ENCODE data around the gene KIF2A. TPM values are rescaled to one million over a fixed set of nuclear protein-coding genes. Genes with fewer than 3 reads are reported as not detected.

The KIF2A gene
- total RNA-seq, 3 donors from 2014 or later: 34.2 to 43.3 (median 41.8) TPM

- intact Hi-C loops (cut with DNase I, micrococcal nuclease): no loop called here
- ATAC-seq: no peak
Observed at GRCh38 chr5:62315376-62316175, 9.6 kb downstream of the KIF2A start.

GRCh38 chr5:62316176-62316502 is 10.1 kb downstream of the KIF2A start:
- DNase-seq: no peak
- no peak for TF ChIP-seq CTCF (IDR thresholded peaks at IDR 0.05)
- peaks cover 4% of the 10 kb centered on the region for H3K4me1 ChIP-seq (ENCODE audit: low read depth)
- no peaks in the 10 kb centered on the region for H3K36me3 ChIP-seq (ENCODE audit: low read depth)
- no peak for ATAC-seq
- no peaks in the 10 kb centered on the region for H3K9me3 ChIP-seq
- intact Hi-C loops (cut with DNase I, micrococcal nuclease): no loop called here
- no peak overlapping the region for H3K4me3 ChIP-seq

More at GRCh38 chr5:62315376-62316175, 9.6 kb downstream of the KIF2A start:
- no peak for TF ChIP-seq CTCF (IDR thresholded peaks at IDR 0.05)
- no peaks in the 10 kb centered on the region for H3K36me3 ChIP-seq (ENCODE audit: low read depth)
- peaks cover 4% of the 10 kb centered on the region for H3K4me1 ChIP-seq (ENCODE audit: low read depth)
- DNase-seq: no peak
- H3K9me3 ChIP-seq: no peaks in the 10 kb centered on the region
- no peak overlapping the region for H3K4me3 ChIP-seq

- Histone ChIP-seq H3K4me1 (ENCODE audit: low read depth) (no peaks in the 10 kb centered on the region), H3K9me3 (no peaks in the 10 kb centered on the region), H3K4me3 (no peak overlapping the region), H3K36me3 (ENCODE audit: low read depth) (no peaks in the 10 kb centered on the region)
- TF ChIP-seq CTCF (IDR thresholded peaks at IDR 0.05): no peak
- ATAC-seq (no peak), DNase-seq (no peak)
- intact Hi-C loops (cut with DNase I, micrococcal nuclease): no loop called here
Observed at GRCh38 chr5:62317810-62318209, 11.8 kb downstream of the KIF2A start.

- DNase-seq: no peak
- Histone ChIP-seq H3K9me3 (no peaks in the 10 kb centered on the region), H3K4me3 (no peak overlapping the region), H3K36me3 (ENCODE audit: low read depth) (no peaks in the 10 kb centered on the region), H3K4me1 (ENCODE audit: low read depth) (no peaks in the 10 kb centered on the region)
- ATAC-seq: no peak
- intact Hi-C loops (cut with DNase I, micrococcal nuclease): no loop called here
- no peak for TF ChIP-seq CTCF (IDR thresholded peaks at IDR 0.05)
Observed at GRCh38 chr5:62322484-62322883, 16.5 kb downstream of the KIF2A start.

GRCh38 chr5:62326302-62326701 is 20.3 kb downstream of the KIF2A start:
- ATAC-seq (no peak), DNase-seq (no peak)
- intact Hi-C loops (cut with DNase I, micrococcal nuclease): no loop called here
- Histone ChIP-seq H3K4me3 (no peak overlapping the region), H3K9me3 (no peaks in the 10 kb centered on the region), H3K4me1 (ENCODE audit: low read depth) (no peaks in the 10 kb centered on the region), H3K36me3 (ENCODE audit: low read depth) (no peaks in the 10 kb centered on the region)
- TF ChIP-seq CTCF (IDR thresholded peaks at IDR 0.05): no peak
